Measurements from ENCODE around the gene CLIP2. TPM values are rescaled to one million over a fixed set of nuclear protein-coding genes. Genes with fewer than 3 reads are reported as not detected.
"Not testable (repeated sequence)": the region's sequence is repeated elsewhere in the genome, so short reads cannot be mapped to it uniquely, and the experiment has no call there.

CLIP2 gene
- total RNA-seq, 1 donor from 2014 or later: 28.8 TPM

DNA sequence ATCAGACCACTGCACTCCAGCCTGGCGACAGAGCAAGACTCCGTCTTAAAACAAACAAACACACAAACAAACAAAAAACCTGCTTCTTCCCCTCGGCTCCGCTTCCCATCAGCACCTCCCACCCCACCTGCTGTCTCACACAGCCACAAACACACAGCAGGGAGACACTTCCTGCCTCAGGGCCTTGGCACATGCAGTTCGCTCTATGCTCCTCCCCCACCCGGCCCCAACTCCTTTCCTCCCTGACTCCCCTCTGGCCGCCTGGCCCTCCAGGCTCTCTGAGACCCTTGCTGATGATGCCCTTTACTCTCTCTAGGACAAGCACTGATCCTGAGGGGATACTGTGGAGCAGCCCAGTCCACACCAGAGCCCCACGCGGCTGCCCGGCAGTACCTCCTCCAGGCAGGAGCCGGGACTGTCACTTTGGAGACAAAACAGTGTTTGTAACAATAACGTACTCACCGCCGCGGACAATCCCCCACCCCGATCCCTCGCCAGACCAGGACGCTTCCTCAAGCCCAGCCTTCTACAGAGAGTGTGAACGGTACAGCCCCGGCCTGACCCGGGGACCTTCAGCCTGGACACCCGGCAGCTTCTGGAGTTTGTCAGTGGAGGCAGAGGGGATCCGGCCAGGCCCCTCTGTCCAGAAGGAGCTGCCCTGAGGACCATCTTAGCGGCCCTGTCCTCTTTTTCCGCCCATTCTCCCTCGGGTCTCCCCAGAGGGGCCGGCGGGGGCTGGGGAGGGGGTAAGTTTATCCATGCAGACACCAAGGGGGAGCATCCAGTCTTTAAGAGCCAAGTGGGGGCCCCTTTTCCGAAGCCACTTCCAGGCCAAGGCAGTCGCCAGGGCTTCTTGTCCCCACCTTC is 114.5 kb downstream of the CLIP2 start:
- no peak for DNase-seq (ENCODE audit: low read depth in 2 of 2)

GRCh38 chr7:74404388-74404700 is 115.1 kb downstream of the CLIP2 start:
- no peak for DNase-seq (ENCODE audit: low read depth in 2 of 2)

- DNase-seq (ENCODE audit: low read depth in 2 of 2): no peak
Measured at GRCh38 chr7:74404741-74405140, 115.5 kb downstream of the CLIP2 start.

GRCh38 chr7:74405191-74405898 is 116.1 kb downstream of the CLIP2 start:
- DNase-seq (ENCODE audit: low read depth in 2 of 2): peak in 1 of 2 donors; percentile 24

GRCh38 chr7:74405899-74406512 is 116.8 kb downstream of the CLIP2 start:
- no peak for DNase-seq (ENCODE audit: low read depth in 2 of 2)

DNA sequence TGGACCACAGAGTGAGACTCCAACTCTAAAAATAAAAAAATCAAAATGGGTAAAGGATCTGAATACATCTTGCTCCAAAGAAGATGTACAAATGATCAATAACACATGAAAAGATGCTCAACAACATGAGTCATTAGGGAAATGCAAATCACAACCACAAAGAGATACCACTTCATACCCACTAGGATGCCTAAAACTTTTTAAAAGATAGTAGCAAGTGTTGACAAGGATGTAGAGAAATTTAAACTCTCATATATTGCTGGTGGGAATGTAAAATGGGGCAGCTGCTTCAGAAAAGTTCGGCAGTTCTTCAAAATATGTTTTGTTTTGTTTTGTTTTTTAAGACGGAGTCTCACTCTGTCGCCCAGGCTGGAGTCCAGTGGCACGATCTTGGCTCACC is 118.8 kb downstream of the CLIP2 start:
- DNase-seq (ENCODE audit: low read depth in 2 of 2): no peak

DNA sequence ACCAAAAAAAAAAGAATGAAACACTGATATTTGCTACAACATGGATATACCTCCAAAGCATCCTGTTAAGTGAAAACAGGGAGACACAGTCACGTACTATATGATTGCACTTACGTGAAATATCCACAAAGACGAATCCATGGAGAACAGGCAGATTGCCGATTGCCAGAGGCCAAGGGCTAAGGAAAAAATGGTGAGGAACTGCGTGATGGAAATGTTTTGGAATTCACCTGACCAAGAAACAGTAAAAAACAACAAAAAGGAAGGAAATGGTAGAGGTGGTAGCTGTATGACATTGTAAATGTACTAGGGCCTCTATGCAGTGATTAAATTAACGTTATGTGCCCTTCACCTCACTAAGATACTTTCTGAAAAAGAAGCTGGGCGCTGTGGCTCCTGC is 120.4 kb downstream of the CLIP2 start:
- peak; percentile 24 to 56 for DNase-seq (ENCODE audit: low read depth in 2 of 2)

GRCh38 chr7:74410772-74411171 is 121.6 kb downstream of the CLIP2 start:
- no peak for DNase-seq (ENCODE audit: low read depth in 2 of 2)

DNA sequence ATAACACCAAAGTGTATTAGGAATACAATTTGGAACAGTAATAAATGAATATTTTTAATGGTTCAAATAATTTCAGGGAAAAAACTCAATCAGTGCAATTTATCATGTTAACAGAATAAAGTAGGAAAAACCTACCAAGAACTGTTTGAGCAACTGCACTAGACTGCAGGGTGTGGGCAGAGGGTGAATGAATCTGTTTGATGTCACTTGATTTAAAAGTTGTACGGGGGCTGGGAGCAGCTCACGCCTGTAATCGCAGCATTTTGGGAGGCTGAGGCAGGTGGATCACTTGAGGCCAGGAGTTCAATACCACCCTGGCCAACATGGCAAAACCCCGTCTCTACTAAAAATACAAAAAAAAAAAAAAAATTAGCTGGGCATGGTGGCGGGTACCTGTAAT is 122.4 kb downstream of the CLIP2 start:
- DNase-seq (ENCODE audit: low read depth in 2 of 2): not testable (repeated sequence)

GRCh38 chr7:74412056-74412455 is 122.8 kb downstream of the CLIP2 start:
- no peak for DNase-seq (ENCODE audit: low read depth in 2 of 2)

GRCh38 chr7:74412603-74413002 is 123.4 kb downstream of the CLIP2 start:
- DNase-seq (ENCODE audit: low read depth in 2 of 2): no peak

GRCh38 chr7:74414595-74415333 is 125.6 kb downstream of the CLIP2 start:
- DNase-seq (ENCODE audit: low read depth in 2 of 2): not testable (repeated sequence)

- peak; percentile 47 to 66 for DNase-seq (ENCODE audit: low read depth in 2 of 2)
Measured at GRCh38 chr7:74417419-74417971, 128.3 kb downstream of the CLIP2 start.

DNA sequence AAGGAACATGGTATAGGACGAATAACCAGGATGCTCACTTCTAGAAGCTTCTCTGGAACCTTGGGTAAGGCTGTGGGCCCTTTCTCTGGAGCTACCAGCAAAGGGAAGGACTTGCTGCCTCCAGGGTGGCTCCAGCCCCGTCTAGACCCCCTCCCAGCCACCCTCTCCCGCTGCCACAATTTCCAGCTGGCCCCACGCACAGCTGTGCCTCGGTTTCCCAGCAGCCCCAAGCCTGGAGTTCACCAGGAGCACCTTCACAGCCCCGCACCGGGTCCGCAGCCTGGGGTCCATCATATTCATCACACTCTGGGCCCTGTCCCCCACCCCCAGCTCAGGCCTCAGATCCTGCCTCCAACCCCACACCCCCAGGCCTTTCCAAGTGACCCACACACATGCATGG is 128.9 kb downstream of the CLIP2 start:
- no peak for DNase-seq (ENCODE audit: low read depth in 2 of 2)

DNA sequence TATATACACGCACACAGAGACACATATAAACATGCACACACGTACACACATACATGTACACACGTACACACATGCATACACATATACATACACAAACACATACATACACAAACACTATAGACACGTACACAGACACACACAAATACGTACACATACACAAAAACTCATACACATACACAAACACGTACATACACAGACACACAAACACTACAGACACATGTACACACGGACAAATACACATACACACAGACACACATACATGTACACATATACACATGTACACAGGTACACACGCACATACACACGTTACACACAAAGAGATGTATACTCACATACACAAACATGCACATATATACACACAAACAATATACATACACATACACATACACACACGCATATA is 129.3 kb downstream of the CLIP2 start:
- DNase-seq (ENCODE audit: low read depth in 2 of 2): no peak

- DNase-seq (ENCODE audit: low read depth in 2 of 2): not testable (repeated sequence)
Measured at GRCh38 chr7:74419232-74419631, 130.0 kb downstream of the CLIP2 start.

- DNase-seq (ENCODE audit: low read depth in 2 of 2): no peak
Measured at GRCh38 chr7:74420006-74420405, 130.8 kb downstream of the CLIP2 start.

DNA sequence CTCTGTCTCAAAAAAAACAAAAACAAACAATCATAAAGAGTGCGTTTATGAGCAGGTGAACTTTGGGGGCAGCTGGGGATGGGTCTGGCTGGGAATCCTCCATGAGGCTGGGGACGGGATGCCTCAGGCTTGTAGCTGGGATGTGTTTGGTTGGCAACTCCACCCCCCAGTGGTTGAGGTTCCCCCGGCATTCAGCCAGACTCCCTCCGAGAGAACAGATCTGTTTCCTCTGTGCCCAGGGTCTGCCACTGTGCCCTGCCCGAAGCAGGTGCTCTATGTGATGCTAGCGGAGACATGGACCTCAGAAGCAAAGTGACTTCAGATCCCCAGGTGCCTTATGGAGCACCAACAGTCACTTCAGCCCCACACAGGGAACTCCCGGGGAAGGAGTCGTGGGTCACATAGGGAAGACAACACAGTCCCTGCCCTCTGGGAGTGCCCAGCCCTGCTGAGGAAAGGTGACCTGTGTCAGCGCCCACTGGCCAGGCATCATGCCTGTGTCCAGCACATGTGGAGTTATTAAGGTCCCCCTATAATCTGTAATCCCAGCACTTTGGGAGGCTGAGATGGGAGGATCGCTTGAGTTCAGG is 135.2 kb downstream of the CLIP2 start:
- no peak for DNase-seq (ENCODE audit: low read depth in 2 of 2)

GRCh38 chr7:74428023-74428422 is 138.8 kb downstream of the CLIP2 start:
- no peak for DNase-seq (ENCODE audit: low read depth in 2 of 2)

DNA sequence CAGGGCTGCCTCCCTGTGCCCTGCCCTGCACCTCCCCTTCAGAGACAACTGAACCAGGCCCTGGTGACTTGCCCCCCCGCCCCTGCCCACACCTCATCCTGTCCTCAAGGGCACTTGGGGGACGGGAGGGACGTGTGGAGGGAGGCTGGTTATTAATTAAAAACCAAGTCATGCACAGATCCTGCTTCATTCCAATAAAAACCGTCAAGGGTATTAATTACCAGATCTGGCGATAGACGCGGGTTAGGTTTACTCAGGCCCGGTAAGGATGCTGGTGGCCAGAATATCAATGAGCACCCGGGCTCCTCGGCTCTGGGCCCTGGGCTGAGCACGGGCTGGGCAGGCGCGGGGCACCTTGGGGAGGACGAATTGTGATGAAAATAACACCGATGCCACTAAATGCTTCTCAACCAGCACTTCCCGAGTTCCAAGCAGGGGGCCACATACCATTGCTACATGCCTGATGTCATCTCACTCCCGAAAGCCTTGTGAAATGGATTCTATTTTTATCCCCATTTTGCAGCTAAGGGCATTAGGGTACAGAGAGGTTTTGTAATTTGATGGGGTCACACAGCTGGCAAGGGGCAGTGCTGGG is 140.0 kb downstream of the CLIP2 start:
- no peak for DNase-seq (ENCODE audit: low read depth in 2 of 2)

GRCh38 chr7:74430409-74430808 is 141.2 kb downstream of the CLIP2 start:
- DNase-seq (ENCODE audit: low read depth in 2 of 2): not testable (repeated sequence)
